Measurements from ENCODE around the gene TOMM5.

TOMM5 gene

DNA sequence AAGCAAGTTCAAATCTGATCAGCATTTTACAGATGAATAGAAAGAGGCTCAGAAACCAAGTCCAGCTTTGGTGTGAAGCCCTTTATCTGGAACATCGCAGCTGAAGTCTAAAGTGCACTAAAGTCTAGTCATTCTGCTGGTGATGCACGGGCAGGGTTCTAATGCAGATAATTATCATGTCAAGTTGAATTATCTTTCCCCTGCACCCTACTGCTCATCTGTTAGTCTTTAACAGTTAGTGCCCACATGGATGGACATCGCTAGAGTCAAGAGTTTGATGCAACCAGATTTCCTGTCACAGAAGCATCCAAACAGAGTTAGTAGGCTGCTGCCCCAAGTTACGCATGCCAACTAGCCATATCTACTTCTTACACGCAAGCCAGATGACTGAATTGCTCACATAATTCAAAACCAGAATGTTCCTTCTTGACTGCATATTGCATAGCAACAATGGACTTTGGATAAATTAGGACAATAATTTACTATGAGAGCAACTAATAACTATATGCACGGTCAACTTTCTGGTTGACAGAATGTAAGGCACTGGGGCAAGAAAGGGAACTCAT is 1.6 kb upstream of the TOMM5 start:
- Mint-ChIP-seq H3K27me3 (ENCODE audit: low read depth) (peaks cover 29% of the 10 kb centered on the region), H3K9me3 (no peaks in the 10 kb centered on the region), H3K27ac (no peak overlapping the region), H3K36me3 (ENCODE audit: low read depth) (peaks cover 11% of the 10 kb centered on the region), H3K4me3 (peak overlapping the region; percentile 43), H3K4me1 (ENCODE audit: low read depth) (peaks cover 22% of the 10 kb centered on the region)
- no peak for DNase-seq (ENCODE audit: low spot score)

DNA sequence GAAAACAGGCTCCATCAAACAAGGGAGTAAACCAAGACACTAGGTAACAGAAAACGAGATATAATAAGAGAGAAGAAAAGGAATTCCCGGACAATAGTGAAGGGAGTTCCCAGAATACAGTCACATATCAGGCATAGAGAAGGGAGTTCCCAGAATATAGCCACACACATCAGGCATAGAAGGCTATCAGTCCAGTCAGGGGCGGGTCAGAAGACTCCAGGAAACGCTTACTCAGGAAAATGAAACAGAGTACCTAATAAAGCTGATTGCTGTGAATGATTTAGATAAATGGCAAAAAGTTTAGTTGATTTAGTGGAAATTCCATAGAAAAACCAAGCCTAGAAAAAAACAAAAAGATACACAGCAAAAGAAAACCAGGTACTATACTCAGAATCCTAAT is 4.9 kb downstream of the TOMM5 start:
- H3K36me3 Mint-ChIP-seq (ENCODE audit: low read depth): peaks cover 53% of the 10 kb centered on the region

GRCh38 chr9:37583522-37584121 is 8.8 kb downstream of the TOMM5 start:
- Mint-ChIP-seq H3K4me1 (ENCODE audit: low read depth) (peaks cover 9% of the 10 kb centered on the region), H3K9me3 (no peaks in the 10 kb centered on the region), H3K4me3 (no peak overlapping the region), H3K27me3 (ENCODE audit: low read depth) (no peaks in the 10 kb centered on the region), H3K27ac (no peak overlapping the region), H3K36me3 (ENCODE audit: low read depth) (peaks cover 40% of the 10 kb centered on the region)
- DNase-seq (ENCODE audit: low spot score): no peak

More for the DNA sequence above, 4.9 kb downstream of the TOMM5 start:
- Mint-ChIP-seq H3K27me3 (ENCODE audit: low read depth) (no peaks in the 10 kb centered on the region), H3K27ac (no peak overlapping the region), H3K4me3 (no peak overlapping the region), H3K4me1 (ENCODE audit: low read depth) (peaks cover 21% of the 10 kb centered on the region), H3K9me3 (no peaks in the 10 kb centered on the region)
- DNase-seq (ENCODE audit: low spot score): no peak

GRCh38 chr9:37582548-37583157 is 9.7 kb downstream of the TOMM5 start:
- H3K36me3 Mint-ChIP-seq (ENCODE audit: low read depth): peaks cover 34% of the 10 kb centered on the region
- H3K4me1 Mint-ChIP-seq (ENCODE audit: low read depth): peaks cover 6% of the 10 kb centered on the region
- H3K27ac Mint-ChIP-seq: no peak overlapping the region
- H3K4me3 Mint-ChIP-seq: no peak overlapping the region
- H3K27me3 Mint-ChIP-seq (ENCODE audit: low read depth): no peaks in the 10 kb centered on the region
- H3K9me3 Mint-ChIP-seq: no peaks in the 10 kb centered on the region
- DNase-seq (ENCODE audit: low spot score): no peak

DNA sequence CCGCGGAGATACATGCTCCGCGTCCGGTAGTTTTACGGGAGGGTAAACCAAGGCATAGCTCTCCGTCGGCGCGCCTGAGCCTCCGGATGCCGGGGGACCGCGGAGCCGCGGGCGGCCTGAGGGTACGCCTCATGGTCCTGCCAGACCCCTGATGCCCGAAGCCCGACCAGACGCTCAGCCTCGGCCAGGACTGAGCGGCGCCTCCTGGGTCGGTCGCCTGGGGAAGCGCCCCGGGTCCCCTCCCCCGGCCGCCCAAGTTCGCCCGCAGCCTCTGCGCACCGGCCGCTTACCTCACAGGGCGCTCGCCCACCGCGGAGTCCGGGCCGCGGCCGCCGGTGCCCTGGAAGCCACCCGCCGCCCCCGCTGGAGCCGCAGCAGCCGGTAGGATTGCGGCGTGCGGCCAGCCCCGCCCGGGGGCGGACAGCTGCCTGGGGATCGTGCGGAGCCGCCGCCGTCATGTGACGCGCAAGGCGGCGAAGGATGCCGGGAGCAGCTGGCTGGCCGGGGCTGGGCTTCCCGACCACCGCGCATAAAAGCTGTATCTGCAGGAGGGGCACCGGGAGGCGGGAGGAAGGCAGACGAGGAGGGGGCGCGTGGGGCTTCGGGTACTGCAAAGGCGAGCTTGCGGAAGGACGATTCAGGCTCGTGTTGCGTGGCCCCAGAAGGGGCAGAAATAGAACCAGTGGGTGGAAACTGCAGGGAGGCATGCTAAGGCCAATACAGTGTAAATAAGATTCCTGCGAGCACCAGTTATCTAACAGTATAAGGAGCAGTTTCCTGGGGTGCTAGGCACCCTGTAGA is 16.3 kb downstream of the TOMM5 start, which contains the start of gene FBXO10:
TSS of gene FBXO10 (minus strand) at position 460 of the 801 bp plus-strand sequence. CDS start 34,612 bp downstream, outside the sequence.
- H3K4me3 Mint-ChIP-seq: peak within 1 kb of the TSS; percentile 87
- peaks cover 4% of the 10 kb centered on the region for H3K27me3 Mint-ChIP-seq (ENCODE audit: low read depth)
- no peaks in the 10 kb centered on the region for H3K9me3 Mint-ChIP-seq
- H3K36me3 Mint-ChIP-seq (ENCODE audit: low read depth): no peaks in the 10 kb centered on the region
- H3K27ac Mint-ChIP-seq: peak within 1 kb of the TSS; percentile 73
- peak; percentile 67 for DNase-seq (ENCODE audit: low spot score)
- H3K4me1 Mint-ChIP-seq (ENCODE audit: low read depth): peaks cover 13% of the 10 kb centered on the region

- Mint-ChIP-seq H3K4me1 (ENCODE audit: low read depth) (peaks cover 13% of the 10 kb centered on the region), H3K36me3 (ENCODE audit: low read depth) (no peaks in the 10 kb centered on the region), H3K27ac (no peak overlapping the region), H3K4me3 (peak overlapping the region; percentile 58), H3K27me3 (ENCODE audit: low read depth) (peaks cover 4% of the 10 kb centered on the region), H3K9me3 (no peaks in the 10 kb centered on the region)
- DNase-seq (ENCODE audit: low spot score): no peak
These were observed 16.9 kb downstream of the TOMM5 start for GRCh38 chr9:37575511-37575914.

DNA sequence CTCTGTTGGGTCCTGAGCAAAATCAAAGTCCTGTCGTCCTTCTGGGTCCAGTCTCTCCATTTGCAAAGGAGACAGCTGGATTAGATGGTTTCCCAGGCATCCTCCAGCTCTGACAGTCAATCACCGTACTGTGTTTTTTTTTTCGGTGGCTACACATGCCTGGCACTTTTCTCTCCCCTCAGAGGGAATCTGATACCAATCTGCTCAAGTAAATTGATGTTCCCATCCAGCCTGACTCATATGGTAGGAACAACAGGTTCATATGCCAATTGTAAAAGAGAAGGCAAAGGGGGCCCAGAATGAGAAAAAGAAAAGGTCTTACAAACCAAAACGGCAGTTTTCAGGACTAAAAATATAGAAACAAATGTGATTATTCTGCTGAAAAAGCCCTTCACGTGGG is 17.4 kb downstream of the TOMM5 start:
- no peaks in the 10 kb centered on the region for H3K36me3 Mint-ChIP-seq (ENCODE audit: low read depth)
- no peaks in the 10 kb centered on the region for H3K9me3 Mint-ChIP-seq
- H3K27me3 Mint-ChIP-seq (ENCODE audit: low read depth): peaks cover 4% of the 10 kb centered on the region
- H3K4me3 Mint-ChIP-seq: no peak overlapping the region
- peaks cover 13% of the 10 kb centered on the region for H3K4me1 Mint-ChIP-seq (ENCODE audit: low read depth)
- no peak for DNase-seq (ENCODE audit: low spot score)
- H3K27ac Mint-ChIP-seq: no peak overlapping the region

DNA sequence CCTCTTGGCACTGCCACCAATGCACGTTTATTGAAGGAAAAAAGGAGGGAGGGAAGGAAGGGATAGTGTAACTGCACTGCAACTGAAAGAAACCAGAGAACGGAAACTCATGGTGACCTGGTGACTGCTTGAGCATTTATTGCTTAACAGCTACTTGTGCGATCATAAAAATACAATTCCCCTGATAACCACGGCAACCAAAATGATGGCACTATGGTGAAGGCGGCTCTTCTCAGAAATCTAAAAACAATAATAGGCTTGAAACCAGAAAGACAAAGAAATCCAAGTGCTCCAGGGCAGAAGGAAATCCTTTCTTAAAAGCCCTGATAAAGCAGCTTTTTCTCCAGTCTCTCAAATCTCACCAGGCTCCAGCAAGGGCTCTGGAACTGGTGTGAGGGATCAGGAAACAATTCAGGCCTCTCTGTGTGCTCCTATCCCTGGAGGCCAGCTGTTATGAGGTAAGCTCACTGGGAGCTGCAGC is 18.1 kb downstream of the TOMM5 start:
- Mint-ChIP-seq H3K27me3 (ENCODE audit: low read depth) (peaks cover 4% of the 10 kb centered on the region), H3K4me1 (ENCODE audit: low read depth) (peaks cover 13% of the 10 kb centered on the region), H3K9me3 (no peaks in the 10 kb centered on the region), H3K4me3 (no peak overlapping the region), H3K36me3 (ENCODE audit: low read depth) (no peaks in the 10 kb centered on the region), H3K27ac (no peak overlapping the region)
- no peak for DNase-seq (ENCODE audit: low spot score)

DNA sequence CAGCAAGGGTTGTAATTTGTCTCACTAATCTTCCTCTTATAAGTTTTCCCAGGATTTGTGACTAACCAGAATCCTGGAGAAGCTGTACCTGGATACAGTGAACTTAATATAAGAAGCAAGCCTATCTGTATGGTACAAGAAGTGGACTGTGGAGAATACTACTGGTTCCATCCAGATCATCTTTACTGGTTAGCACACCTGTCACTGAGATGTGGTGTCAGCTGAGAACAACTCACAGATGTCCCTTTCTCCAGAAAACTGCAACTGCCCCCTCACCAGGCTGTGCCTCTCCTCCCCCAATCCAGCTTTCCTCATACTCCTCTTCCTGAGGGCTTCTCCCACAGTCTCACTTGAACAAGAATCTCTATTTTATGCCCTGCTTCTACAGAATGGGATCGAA is 21.1 kb downstream of the TOMM5 start:
- Mint-ChIP-seq H3K36me3 (ENCODE audit: low read depth) (no peaks in the 10 kb centered on the region), H3K4me3 (no peak overlapping the region), H3K9me3 (no peaks in the 10 kb centered on the region), H3K4me1 (ENCODE audit: low read depth) (peaks cover 8% of the 10 kb centered on the region), H3K27ac (no peak overlapping the region), H3K27me3 (ENCODE audit: low read depth) (peaks cover 4% of the 10 kb centered on the region)
- DNase-seq (ENCODE audit: low spot score): no peak

- Mint-ChIP-seq H3K4me3 (no peak overlapping the region), H3K9me3 (peaks cover 23% of the 10 kb centered on the region), H3K36me3 (ENCODE audit: low read depth) (peaks cover 6% of the 10 kb centered on the region), H3K27me3 (ENCODE audit: low read depth) (no peaks in the 10 kb centered on the region), H3K27ac (no peak overlapping the region), H3K4me1 (ENCODE audit: low read depth) (no peaks in the 10 kb centered on the region)
- DNase-seq (ENCODE audit: low spot score): no peak
These were observed 25.7 kb downstream of the TOMM5 start for GRCh38 chr9:37566716-37567115.

GRCh38 chr9:37565661-37566618 is 26.5 kb downstream of the TOMM5 start:
- Mint-ChIP-seq H3K27me3 (ENCODE audit: low read depth) (no peaks in the 10 kb centered on the region), H3K36me3 (ENCODE audit: low read depth) (peaks cover 6% of the 10 kb centered on the region), H3K27ac (no peak overlapping the region), H3K4me1 (ENCODE audit: low read depth) (no peaks in the 10 kb centered on the region), H3K4me3 (no peak overlapping the region), H3K9me3 (peaks cover 23% of the 10 kb centered on the region)
- DNase-seq (ENCODE audit: low spot score): no peak

DNA sequence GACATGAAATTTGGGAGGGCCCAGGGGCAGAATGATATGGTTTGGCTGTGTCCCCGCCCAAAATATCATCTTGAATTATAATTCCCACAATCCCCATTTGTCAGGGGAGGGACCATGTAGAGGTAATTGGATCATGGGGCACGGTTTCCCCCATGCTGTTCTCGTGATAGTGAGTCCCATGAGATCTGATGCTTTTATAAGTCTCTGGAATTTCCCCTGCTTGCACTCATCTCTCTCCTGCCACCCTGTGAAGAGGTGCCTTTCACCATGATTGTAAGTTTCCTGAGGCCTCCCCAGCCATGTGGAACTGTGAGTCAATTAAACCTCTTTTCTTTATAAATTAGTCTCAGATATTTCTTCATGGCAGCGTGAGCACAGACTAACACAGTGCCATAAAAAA is 27.5 kb downstream of the TOMM5 start:
- H3K9me3 Mint-ChIP-seq: peaks cover 23% of the 10 kb centered on the region
- no peak overlapping the region for H3K27ac Mint-ChIP-seq
- DNase-seq (ENCODE audit: low spot score): no peak
- no peak overlapping the region for H3K4me3 Mint-ChIP-seq
- H3K4me1 Mint-ChIP-seq (ENCODE audit: low read depth): no peaks in the 10 kb centered on the region
- no peaks in the 10 kb centered on the region for H3K27me3 Mint-ChIP-seq (ENCODE audit: low read depth)
- peaks cover 6% of the 10 kb centered on the region for H3K36me3 Mint-ChIP-seq (ENCODE audit: low read depth)

GRCh38 chr9:37563806-37564513 is 28.4 kb downstream of the TOMM5 start:
- Mint-ChIP-seq H3K4me3 (no peak overlapping the region), H3K36me3 (ENCODE audit: low read depth) (peaks cover 6% of the 10 kb centered on the region), H3K4me1 (ENCODE audit: low read depth) (no peaks in the 10 kb centered on the region), H3K9me3 (peaks cover 23% of the 10 kb centered on the region), H3K27me3 (ENCODE audit: low read depth) (no peaks in the 10 kb centered on the region), H3K27ac (no peak overlapping the region)
- no peak for DNase-seq (ENCODE audit: low spot score)

All from T-helper 2 cell treated with Interferon-gamma antibody and Interleukin-4, amounts not matched to agents 5 μg/mL and 100 μg/mL, for 36 hours (primary cell).